ENCODE measurements around the gene IFNA4.
"Not testable (repeated sequence)": the region's sequence is repeated elsewhere in the genome, so short reads cannot be mapped to it uniquely, and the experiment has no call there.

Gene IFNA4

GRCh38 chr9:21187487-21187886, at the start of gene IFNA4:
Gene IFNA4 (minus strand): TSS chr9:21187587. CDS start chr9:21187531, 56 bp downstream.
- not testable (repeated sequence) for DNase-seq (ENCODE audit: low read depth in 2 of 2)

GRCh38 chr9:21236360-21236714, 49.0 kb upstream of the IFNA4 start:
- not testable (repeated sequence) for DNase-seq (ENCODE audit: low read depth in 2 of 2)

- DNase-seq (ENCODE audit: low read depth in 2 of 2): not testable (repeated sequence)
Measured at GRCh38 chr9:21235468-21236359, 48.3 kb upstream of the IFNA4 start.

GRCh38 chr9:21234153-21234687, 46.8 kb upstream of the IFNA4 start:
- DNase-seq (ENCODE audit: low read depth in 2 of 2): no peak

GRCh38 chr9:21233258-21233657, 45.9 kb upstream of the IFNA4 start:
- no peak for DNase-seq (ENCODE audit: low read depth in 2 of 2)

- DNase-seq (ENCODE audit: low read depth in 2 of 2): no peak
Measured at GRCh38 chr9:21228122-21228521, 40.7 kb upstream of the IFNA4 start, which contains the start of gene IFNA17. Gene IFNA17 (minus strand): TSS chr9:21228222. CDS start chr9:21228173, 49 bp downstream.

GRCh38 chr9:21217211-21217610, 29.8 kb upstream of the IFNA4 start, which contains the start of gene IFNA16:
Gene IFNA16 (minus strand): TSS chr9:21217311. CDS start chr9:21217305, 6 bp downstream.
- not testable (repeated sequence) for DNase-seq (ENCODE audit: low read depth in 2 of 2)

GRCh38 chr9:21213411-21214326, 26.3 kb upstream of the IFNA4 start:
- not testable (repeated sequence) for DNase-seq (ENCODE audit: low read depth in 2 of 2)

GRCh38 chr9:21212160-21212559, 24.8 kb upstream of the IFNA4 start:
- DNase-seq (ENCODE audit: low read depth in 2 of 2): not testable (repeated sequence)

GRCh38 chr9:21210782-21211181, 23.4 kb upstream of the IFNA4 start:
- DNase-seq (ENCODE audit: low read depth in 2 of 2): not testable (repeated sequence)

- no peak for DNase-seq (ENCODE audit: low read depth in 2 of 2)
Measured at GRCh38 chr9:21210311-21210710, 22.9 kb upstream of the IFNA4 start.

GRCh38 chr9:21207043-21207442, 19.7 kb upstream of the IFNA4 start, which contains the start of gene IFNA10:
Gene IFNA10 (minus strand): TSS chr9:21207143. CDS start chr9:21207097, 46 bp downstream.
- DNase-seq (ENCODE audit: low read depth in 2 of 2): not testable (repeated sequence)

- no peak for DNase-seq (ENCODE audit: low read depth in 2 of 2)
Measured at GRCh38 chr9:21205204-21205603, 17.8 kb upstream of the IFNA4 start.

GRCh38 chr9:21202105-21202504, 14.7 kb upstream of the IFNA4 start, which contains the start of gene IFNA7:
Gene IFNA7 (minus strand): TSS chr9:21202205. CDS start chr9:21202165, 40 bp downstream.
- not testable (repeated sequence) for DNase-seq (ENCODE audit: low read depth in 2 of 2)

- DNase-seq (ENCODE audit: low read depth in 2 of 2): peak in 1 of 2 donors; percentile 5
Measured at GRCh38 chr9:21194867-21195776, 7.7 kb upstream of the IFNA4 start.

GRCh38 chr9:21182810-21183736, 4.3 kb downstream of the IFNA4 start:
- DNase-seq (ENCODE audit: low read depth in 2 of 2): not testable (repeated sequence)

GRCh38 chr9:21174671-21175070, 12.7 kb downstream of the IFNA4 start:
- no peak for DNase-seq (ENCODE audit: low read depth in 2 of 2)

GRCh38 chr9:21172156-21172555, 15.2 kb downstream of the IFNA4 start:
- no peak for DNase-seq (ENCODE audit: low read depth in 2 of 2)

- no peak for DNase-seq (ENCODE audit: low read depth in 2 of 2)
Measured at GRCh38 chr9:21171351-21171750, 16.0 kb downstream of the IFNA4 start.

Data from activated CD4-positive, alpha-beta T cell treated with anti-CD3 and anti-CD28 coated beads for 24 hours (primary cell).